K562 (cell line): Measurements from ENCODE around the gene WWOX. TPM values are rescaled to one million over a fixed set of nuclear protein-coding genes. Genes with fewer than 3 reads are reported as not detected.

Source experiments
- ATAC-seq: fragments of 200-7000 bp; cut with Tn5 transposase; 3 replicates; pipeline ENCODE4 v1.9.1; 2020; ENCODE audit warnings: moderate library complexity
- BruUV-seq: library from RNA; stranded (reverse); fragments of 400-500 nt; replicated peaks from 2 replicates; lab custom pipeline; 2021; lab: Mats Ljungman, UMichigan
- CTCF ChIA-PET: fragments of 300-600 bp; formaldehyde crosslinking; extraction: SDS; loops from one replicate; lab custom pipeline; 2021; ENCODE audit warnings: low intra/inter-chr PET ratio; lab: Yijun Ruan, JAX
- POLR2A ChIA-PET: fragments of 300-600, 350-650 bp; sonication (Branson Sonifier 250); formaldehyde crosslinking; extraction: SDS; loops from one replicate; lab custom pipeline; 2021; ENCODE audit warnings: antibody characterized with exemption, inconsistent platforms; lab: Yijun Ruan, JAX
- DNase-seq, 4 experiments: peaks; one replicate each; pipeline versions ENCODE4 v3.0.0 to v3.0.0-alpha.2; 2011 to 2018; ENCODE audit warnings: low spot score in 3 of 4, mixed read lengths in 3 of 4; ENCODE audit errors: extremely low read depth in 1 of 4
- FAIRE-seq: peaks from 2 replicates; lab custom pipeline; 2011; peaks lifted over from hg19 to GRCh38; lab: Jason Lieb, UNC
- H2AFZ ChIP-seq: 2 replicates; pipeline ENCODE4 v1.6.0; 2011; ENCODE audit warnings: low read depth, low read length, control low read depth, inconsistent platforms
- H3K27ac ChIP-seq: fragments of 200-600 bp; 3 replicates; pipeline ENCODE4 v1.8.0; 2011; ENCODE audit warnings: low read depth, mild to moderate bottlenecking, control low read depth, inconsistent platforms, low read length, moderate library complexity, mixed read lengths; ENCODE audit errors: extremely low read depth
- H3K27me3 ChIP-seq, 2 experiments: fragments of 300-600 bp in 1 of 2; 2 replicates in 1 of 2; 3 replicates in 1 of 2; pipeline versions ENCODE4 v1.6.0 to v1.8.0; 2011; ENCODE audit warnings: inconsistent platforms in 2 of 2, low read length in 2 of 2, mild to moderate bottlenecking in 1 of 2, mixed read lengths in 1 of 2, moderate library complexity in 1 of 2; ENCODE audit not compliant: control insufficient read depth in 2 of 2, insufficient read depth in 2 of 2
- H3K36me3 ChIP-seq: fragments of 300-600 bp; 3 replicates; pipeline ENCODE4 v1.8.0; 2011; ENCODE audit warnings: mild to moderate bottlenecking, low read length, inconsistent platforms; ENCODE audit not compliant: control insufficient read depth, insufficient read depth
- H3K4me1 ChIP-seq, 2 experiments: fragments of 200-600 bp in 1 of 2; replicated peaks in 1 of 2; 2 replicates in 1 of 2; 3 replicates in 1 of 2; pipeline versions ENCODE4 v1.5.1 to v1.8.0; 2011; ENCODE audit warnings: inconsistent platforms in 2 of 2, low read length in 2 of 2, mild to moderate bottlenecking in 1 of 2, mixed read lengths in 1 of 2, moderate library complexity in 1 of 2; ENCODE audit not compliant: control insufficient read depth in 2 of 2, insufficient read depth in 2 of 2
- H3K4me2 ChIP-seq: 2 replicates; pipeline ENCODE4 v1.6.1; 2011; ENCODE audit warnings: low read length, control low read depth, inconsistent platforms, mixed read lengths; ENCODE audit not compliant: insufficient read depth
- H3K4me3 ChIP-seq: fragments of 200-600 bp; sonication (generic), shearing (Covaris generic); 2 replicates; pipeline ENCODE4 v1.5.1; 2016; ENCODE audit warnings: control low read depth, inconsistent platforms
- H3K79me2 ChIP-seq: fragments of 200-600 bp; 3 replicates; pipeline ENCODE4 v1.8.0; 2011; ENCODE audit warnings: low read length, inconsistent platforms; ENCODE audit not compliant: control insufficient read depth, insufficient read depth
- H3K9ac ChIP-seq, 2 experiments: 2 replicates each; pipeline versions ENCODE4 v1.6.0 to v1.6.1; 2011; ENCODE audit warnings: low read depth in 2 of 2, low read length in 2 of 2, control low read depth in 1 of 2, inconsistent platforms in 1 of 2, mild to moderate bottlenecking in 1 of 2, mixed read lengths in 1 of 2; ENCODE audit not compliant: insufficient read depth in 1 of 2
- H3K9me1 ChIP-seq: one replicate; pipeline ENCODE4 v1.6.0; 2011; ENCODE audit warnings: inconsistent platforms, mild to moderate bottlenecking, low read length, moderate library complexity; ENCODE audit not compliant: control insufficient read depth, insufficient read depth
- H3K9me3 ChIP-seq: replicated peaks from 2 replicates; pipeline ENCODE4 v1.5.1; 2011; ENCODE audit warnings: low read depth, low read length, inconsistent platforms; ENCODE audit not compliant: control insufficient read depth, insufficient read depth
- H4K20me1 ChIP-seq: replicated peaks from 2 replicates; pipeline ENCODE4 v1.6.1; 2011; ENCODE audit warnings: low read length, inconsistent platforms, mixed read lengths; ENCODE audit not compliant: control insufficient read depth, insufficient read depth
- ASH1L ChIP-seq: fragments of 450-650 bp; IDR thresholded peaks from 2 replicates; pipeline ENCODE4 v1.6.1; 2018; ENCODE audit warnings: borderline replicate concordance, mild to moderate bottlenecking, low read depth; ENCODE audit not compliant: partially characterized antibody
- CHD1 ChIP-seq: fragments of 200-600 bp; sonication (generic); IDR thresholded peaks from one replicate; pipeline ENCODE4 v1.6.1; 2012; ENCODE audit warnings: mild to moderate bottlenecking, moderate library complexity, low read length, inconsistent platforms
- JUNB ChIP-seq: fragments of 450-650 bp; formaldehyde crosslinking; conservative IDR thresholded peaks from 2 replicates; pipeline ENCODE4 v1.4.0; 2020; ENCODE audit warnings: mild to moderate bottlenecking
- MCM5 ChIP-seq: fragments of 450-650 bp; IDR thresholded peaks from 2 replicates; pipeline ENCODE4 v1.6.1; 2016; ENCODE audit warnings: low read depth
- MED1 ChIP-seq: sonication (generic); formaldehyde crosslinking; IDR thresholded peaks from 2 replicates; pipeline ENCODE4 v1.8.1; 2023; ENCODE audit warnings: missing genetic modification reagents, borderline replicate concordance
- SIX5 ChIP-seq, 2 experiments: IDR thresholded peaks; 2 replicates each; pipeline ENCODE4 v1.6.1; 2011; ENCODE audit warnings: low read length in 2 of 2, borderline replicate concordance in 1 of 2, low read depth in 1 of 2, mild to moderate bottlenecking in 1 of 2, moderate library complexity in 1 of 2; ENCODE audit not compliant: insufficient read depth in 1 of 2
- ZKSCAN1 ChIP-seq: fragments of 150-350 bp; IDR thresholded peaks from 2 replicates; pipeline ENCODE4 v1.6.1; 2016; ENCODE audit warnings: low read depth, low read length
- ZKSCAN8 ChIP-seq: fragments of 200-800 bp; sonication (Bioruptor generic); IDR thresholded peaks from 2 replicates; pipeline ENCODE4 v1.6.1; 2016; ENCODE audit warnings: missing genetic modification characterization, missing compliant biosample characterization
- ZNF239 ChIP-seq: fragments of 250-450 bp; sonication (Bioruptor Pico); IDR thresholded peaks from 2 replicates; pipeline ENCODE4 v1.4.0; 2020; ENCODE audit warnings: mild to moderate bottlenecking
- ZNF24 ChIP-seq: fragments of 450-650 bp; IDR thresholded peaks from 2 replicates; pipeline ENCODE4 v1.6.1; 2016
- ZNF609 ChIP-seq: sonication (generic); formaldehyde crosslinking; IDR thresholded peaks from 2 replicates; pipeline ENCODE4 v1.8.1; 2023; ENCODE audit warnings: missing genetic modification reagents, mild to moderate bottlenecking, borderline replicate concordance
- ZNF644 ChIP-seq: fragments of 200-800 bp; sonication (Bioruptor generic); IDR thresholded peaks from 2 replicates; pipeline ENCODE4 v1.6.1; 2016; ENCODE audit warnings: low read depth, missing genetic modification characterization, missing compliant biosample characterization
- WGBS: fragments of 100-300 bp; shearing (Covaris generic); methylation state at CpG from one replicate; pipeline ENCODE4 v1.1.6; 2016; ENCODE audit warnings: low coverage, mixed read lengths; ENCODE audit not compliant: insufficient coverage; ENCODE audit errors: missing lambda C conversion rate; 5-methylcytosine and 5-hydroxymethylcytosine counted together
- in situ Hi-C: fragments of 300-500 bp; cut with MboI; formaldehyde crosslinking; loops from 4 replicates; pipeline ENCODE4 v1.15.0; 2018; ENCODE audit warnings: inconsistent platforms, mixed read lengths
- intact Hi-C: fragments of 100-400 bp; cut with micrococcal nuclease; formaldehyde crosslinking; loops from 2 replicates; pipeline ENCODE4 v1.14.2; 2022
- polyA plus RNA-seq, 8 experiments: library from polyadenylated mRNA; depleted of rRNA in 4 of 8; stranded (reverse) in 5 of 8; unstranded in 3 of 8; fragments of >200 nt; fragmentation: Nextera tagmentation in 2 of 8; fragmentation: Illumina TruSeq in 1 of 8; extraction: Ambion mirVana in 2 of 8; extraction: Trizol in 1 of 8; gene quantifications; 2 replicates each; pipeline versions ENCODE4 v1.2.1 to v1.2.3, GENCODE V29; 2011 to 2014; ENCODE audit warnings: inconsistent platforms in 1 of 8, missing spikeins in 1 of 8
- total RNA-seq, 7 experiments: library from RNA; depleted of rRNA in 6 of 7; stranded (reverse); fragments of >200 nt in 6 of 7; fragmentation: Illumina TruSeq in 2 of 7; extraction: Trizol in 2 of 7; gene quantifications; 2 replicates each; pipeline versions ENCODE4 v1.2.1 to v1.2.3, GENCODE V29; 2011 to 2021; ENCODE audit warnings: low replicate concordance in 1 of 7
- TF ChIP-seq, protein P1 (sequence below): sonication (generic); formaldehyde crosslinking; IDR thresholded peaks from 2 replicates; pipeline ENCODE4 v1.5.0; 2020; ENCODE audit warnings: missing genetic modification reagents
- TF ChIP-seq, protein P2 (sequence below): fragments of 250-450 bp; sonication (Bioruptor Pico); IDR thresholded peaks from 2 replicates; pipeline ENCODE4 v1.5.0; 2021

Gene WWOX
- total and polyA plus RNA-seq, 9 of the 15 experiments (the other 6 are each of a cell fraction or from before 2014, with no cell fraction given), result 1.6 to 22.7 (median 8.1) TPM

DNA sequence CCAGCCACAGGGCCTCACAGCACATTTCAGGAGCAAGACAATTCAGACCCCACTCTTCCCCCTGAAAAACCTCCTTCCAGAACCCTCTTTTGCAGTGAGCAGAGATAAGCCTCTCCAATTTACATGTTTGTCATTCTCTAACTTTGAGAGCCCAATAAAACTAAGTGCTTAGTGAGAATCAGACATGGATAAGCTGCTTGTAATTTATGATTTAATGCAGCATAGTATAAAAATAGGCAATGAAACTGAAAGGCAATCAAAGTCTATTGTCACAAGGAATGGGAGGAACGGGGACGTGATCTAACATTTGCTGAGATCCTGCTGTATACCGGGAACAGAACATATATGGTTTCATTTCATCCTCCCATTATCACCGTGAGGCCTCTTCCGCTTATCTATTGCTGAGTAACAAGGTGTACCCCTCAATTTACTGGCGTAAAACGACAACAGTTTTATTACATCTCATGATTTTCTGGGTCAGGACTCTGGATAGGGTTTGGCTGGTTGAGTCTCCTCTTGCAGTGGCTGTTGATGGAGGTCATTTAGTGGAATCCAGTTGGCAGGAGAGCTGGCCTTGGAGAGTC lies 903.7 kb downstream of the WWOX start:
- Histone ChIP-seq H3K4me2 (no peak overlapping the region), H2AFZ (no peak overlapping the region), H3K4me1 (no peaks in the 10 kb centered on the region), H3K4me3 (no peak overlapping the region), H3K79me2 (no peaks in the 10 kb centered on the region), H3K36me3 (no peaks in the 10 kb centered on the region), H3K9ac (no peak overlapping the region), H3K27ac (no peak overlapping the region), H4K20me1 (no peaks in the 10 kb centered on the region), H3K27me3 (peaks cover 22 to 38% of the 10 kb centered on the region in 2 experiments), H3K9me3 (no peaks in the 10 kb centered on the region), H3K9me1 (no peaks in the 10 kb centered on the region)
- ChIA-PET POLR2A (interaction anchor here (0.6 kb wide), 1 partner anchor 706 kb away, joined by 3 read pairs; no protein-coding TSS in a partner anchor), CTCF (no interaction called here)
- no TSS peak for BruUV-seq
- WGBS, result under 1% methylated on average over 7 of the region's 7 CpGs
- ATAC-seq (no peak), DNase-seq (no peak), FAIRE-seq (no peak)
- in situ Hi-C loops (no loop called here), intact Hi-C loops (no loop called here)
- no peak for TF ChIP-seq SIX5 (IDR thresholded peaks at IDR 0.05; ENCODE audit: borderline replicate concordance in 1 of 2, insufficient read depth in 1 of 2, low read depth in 1 of 2, low read length in 2 of 2)
- TF ChIP-seq MCM5, result no peak
- TF ChIP-seq ZKSCAN1, result no peak
- no peak for TF ChIP-seq ZNF239 (CRISPR knock-in tag)
- TF ChIP-seq ZNF609 (CRISPR knock-in tag), result no peak
- no peak for TF ChIP-seq ASH1L
- no peak for TF ChIP-seq CHD1
- no peak for TF ChIP-seq JUNB
- TF ChIP-seq ZNF24, result no peak
- TF ChIP-seq, protein P1, sequence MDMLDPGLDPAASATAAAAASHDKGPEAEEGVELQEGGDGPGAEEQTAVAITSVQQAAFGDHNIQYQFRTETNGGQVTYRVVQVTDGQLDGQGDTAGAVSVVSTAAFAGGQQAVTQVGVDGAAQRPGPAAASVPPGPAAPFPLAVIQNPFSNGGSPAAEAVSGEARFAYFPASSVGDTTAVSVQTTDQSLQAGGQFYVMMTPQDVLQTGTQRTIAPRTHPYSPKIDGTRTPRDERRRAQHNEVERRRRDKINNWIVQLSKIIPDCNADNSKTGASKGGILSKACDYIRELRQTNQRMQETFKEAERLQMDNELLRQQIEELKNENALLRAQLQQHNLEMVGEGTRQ (CRISPR knock-in tag), result no peak
- no peak for TF ChIP-seq MED1 (CRISPR knock-in tag)
- TF ChIP-seq ZNF644 (tag), result no peak
- TF ChIP-seq, protein P2, sequence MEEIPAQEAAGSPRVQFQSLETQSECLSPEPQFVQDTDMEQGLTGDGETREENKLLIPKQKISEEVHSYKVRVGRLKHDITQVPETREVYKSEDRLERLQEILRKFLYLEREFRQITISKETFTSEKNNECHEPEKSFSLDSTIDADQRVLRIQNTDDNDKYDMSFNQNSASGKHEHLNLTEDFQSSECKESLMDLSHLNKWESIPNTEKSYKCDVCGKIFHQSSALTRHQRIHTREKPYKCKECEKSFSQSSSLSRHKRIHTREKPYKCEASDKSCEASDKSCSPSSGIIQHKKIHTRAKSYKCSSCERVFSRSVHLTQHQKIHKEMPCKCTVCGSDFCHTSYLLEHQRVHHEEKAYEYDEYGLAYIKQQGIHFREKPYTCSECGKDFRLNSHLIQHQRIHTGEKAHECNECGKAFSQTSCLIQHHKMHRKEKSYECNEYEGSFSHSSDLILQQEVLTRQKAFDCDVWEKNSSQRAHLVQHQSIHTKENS (CRISPR knock-in tag), result no peak
- TF ChIP-seq ZKSCAN8, result no peak
